ENCODE measurements around the gene SLC35A5.

The SLC35A5 gene

GRCh38 chr3:112623717-112624116 lies 61.9 kb downstream of the SLC35A5 start:
- TF ChIP-seq POLR2AphosphoS5 (IDR thresholded peaks at IDR 0.05; ENCODE audit: low read depth, low read length) (no peak), REST (IDR thresholded peaks at IDR 0.05; ENCODE audit: insufficient read depth in 1 of 2, low read depth in 2 of 2, low read length in 2 of 2) (no peak), FOXP2 (optimal IDR thresholded peaks at IDR 0.05; ENCODE audit: borderline replicate concordance, extremely low read depth, extremely low read length, insufficient read depth) (no peak), TAF1 (IDR thresholded peaks at IDR 0.05; ENCODE audit: borderline replicate concordance, insufficient read depth, low read length) (no peak)

- TF ChIP-seq POLR2AphosphoS5 (IDR thresholded peaks at IDR 0.05; ENCODE audit: low read depth, low read length) (no peak), FOXP2 (optimal IDR thresholded peaks at IDR 0.05; ENCODE audit: borderline replicate concordance, extremely low read depth, extremely low read length, insufficient read depth) (no peak), TAF1 (IDR thresholded peaks at IDR 0.05; ENCODE audit: borderline replicate concordance, insufficient read depth, low read length) (no peak), REST (IDR thresholded peaks at IDR 0.05; ENCODE audit: insufficient read depth in 1 of 2, low read depth in 2 of 2, low read length in 2 of 2) (no peak), SIN3A (IDR thresholded peaks at IDR 0.05; ENCODE audit: borderline replicate concordance, insufficient read depth, low read length) (no peak)
These were observed 65.6 kb downstream of the SLC35A5 start for GRCh38 chr3:112627419-112627818.

- no peak for TF ChIP-seq SIN3A (IDR thresholded peaks at IDR 0.05; ENCODE audit: borderline replicate concordance, insufficient read depth, low read length)
- TF ChIP-seq REST (IDR thresholded peaks at IDR 0.05; ENCODE audit: insufficient read depth in 1 of 2, low read depth in 2 of 2, low read length in 2 of 2): no peak
- TF ChIP-seq FOXP2 (optimal IDR thresholded peaks at IDR 0.05; ENCODE audit: borderline replicate concordance, extremely low read depth, extremely low read length, insufficient read depth): no peak
- TF ChIP-seq TAF1 (IDR thresholded peaks at IDR 0.05; ENCODE audit: borderline replicate concordance, insufficient read depth, low read length): no peak
- TF ChIP-seq POLR2AphosphoS5 (IDR thresholded peaks at IDR 0.05; ENCODE audit: low read depth, low read length): no peak
These were observed 66.1 kb downstream of the SLC35A5 start for GRCh38 chr3:112627919-112628466.

- no peak for TF ChIP-seq TAF1 (IDR thresholded peaks at IDR 0.05; ENCODE audit: borderline replicate concordance, insufficient read depth, low read length)
- TF ChIP-seq REST (IDR thresholded peaks at IDR 0.05; ENCODE audit: insufficient read depth in 1 of 2, low read depth in 2 of 2, low read length in 2 of 2): no peak
These were observed 67.6 kb downstream of the SLC35A5 start for GRCh38 chr3:112629425-112629824.

- TF ChIP-seq TAF1 (IDR thresholded peaks at IDR 0.05; ENCODE audit: borderline replicate concordance, insufficient read depth, low read length) (no peak), SIN3A (IDR thresholded peaks at IDR 0.05; ENCODE audit: borderline replicate concordance, insufficient read depth, low read length) (no peak), FOXP2 (optimal IDR thresholded peaks at IDR 0.05; ENCODE audit: borderline replicate concordance, extremely low read depth, extremely low read length, insufficient read depth) (no peak), REST (IDR thresholded peaks at IDR 0.05; ENCODE audit: insufficient read depth in 1 of 2, low read depth in 2 of 2, low read length in 2 of 2) (no peak), POLR2AphosphoS5 (IDR thresholded peaks at IDR 0.05; ENCODE audit: low read depth, low read length) (no peak)
These were observed 69.4 kb downstream of the SLC35A5 start for GRCh38 chr3:112631257-112631656.
